Activated CD4-positive, alpha-beta T cell treated with anti-CD3 and anti-CD28 coated beads for 24 hours (primary cell): ENCODE results near the gene LCE3B.

ENCODE experiments used
- DNase-seq, 2 donors: peaks; one replicate each; pipeline ENCODE4 v3.0.0-alpha.2; 2020; ENCODE audit warnings: low read depth in 2 of 2

The LCE3B gene

GRCh38 chr1:152658649-152659048, 45.0 kb downstream of the LCE3B start:
- DNase-seq: no peak

- DNase-seq: no peak
Measured at GRCh38 chr1:152663098-152663497, 49.5 kb downstream of the LCE3B start, which contains the start of gene LCE2D. Gene LCE2D, plus strand, starts transcription at chr1:152663380. Its CDS starts 726 bp downstream, at chr1:152664106.
